PC-3 (cell line): ENCODE results near the gene ALOXE3. TPM values are rescaled to one million over a fixed set of nuclear protein-coding genes. Genes with fewer than 3 reads are reported as not detected.
A peak's percentile ranks its signal among the peaks of the same experiment; 100 is the strongest.

Experiments
- ATAC-seq: fragments of 200-7000 bp; cut with Tn5 transposase; 2 replicates; pipeline ENCODE4 v1.9.1; 2020; ENCODE audit warnings: mild to moderate bottlenecking, moderate library complexity
- Bru-seq: library from RNA; stranded (reverse); fragments of 400-500 nt; gene quantifications from one replicate; lab custom pipeline; 2021; lab: Mats Ljungman, UMichigan
- BruChase-seq, 2 experiments: library from RNA; stranded (reverse); fragments of 400-500 nt; gene quantifications; one replicate each; lab custom pipeline; 2021; lab: Mats Ljungman, UMichigan
- BruUV-seq: library from RNA; stranded (reverse); fragments of 400-500 nt; replicated peaks from 2 replicates; lab custom pipeline; 2021; lab: Mats Ljungman, UMichigan
- CTCF ChIA-PET: fragments of 300-600 bp; sonication (Branson Sonifier 250); formaldehyde crosslinking; loops from one replicate; lab custom pipeline; 2022; ENCODE audit warnings: antibody characterized with exemption; lab: Charles Lee
- POLR2A ChIA-PET: fragments of 300-600 bp; sonication (Branson Sonifier 250); formaldehyde crosslinking; loops from one replicate; lab custom pipeline; 2022; ENCODE audit warnings: antibody characterized with exemption; ENCODE audit not compliant: unreplicated experiment; lab: Charles Lee
- DNase-seq: peaks from one replicate; pipeline ENCODE4 v3.0.0-alpha.2; 2015
- H2AFZ ChIP-seq: fragments of 300-600 bp; sonication (generic); 2 replicates; pipeline ENCODE4 v1.6.0; 2016; ENCODE audit warnings: antibody characterized with exemption, low read length
- H3F3A ChIP-seq: fragments of 300-600 bp; sonication (generic); one replicate; pipeline ENCODE4 v1.6.0; 2017; ENCODE audit warnings: antibody characterized with exemption, low read length, control low read depth, mild to moderate bottlenecking; ENCODE audit not compliant: unreplicated experiment
- H3K27ac ChIP-seq: fragments of 300-600 bp; sonication (generic); 2 replicates; pipeline ENCODE4 v1.5.1; 2016; ENCODE audit warnings: mild to moderate bottlenecking, low read length
- H3K27me3 ChIP-seq: fragments of 300-600 bp; sonication (generic); 2 replicates; pipeline ENCODE4 v1.6.1; 2016; ENCODE audit warnings: low read length, mixed read lengths
- H3K36me3 ChIP-seq: fragments of 300-600 bp; sonication (generic); 2 replicates; pipeline ENCODE4 v1.6.1; 2016; ENCODE audit warnings: low read depth, mixed run types, low read length, mixed read lengths
- H3K4me1 ChIP-seq: fragments of 300-600 bp; sonication (generic); 2 replicates; pipeline ENCODE4 v1.5.1; 2016; ENCODE audit warnings: low read length; ENCODE audit not compliant: insufficient read depth
- H3K4me2 ChIP-seq: fragments of 300-600 bp; sonication (generic); 2 replicates; pipeline ENCODE4 v1.6.0; 2016; ENCODE audit warnings: low read length
- H3K4me3 ChIP-seq: fragments of 300-600 bp; sonication (generic); 2 replicates; pipeline ENCODE4 v1.5.1; 2016; ENCODE audit warnings: mild to moderate bottlenecking, low read length, mixed read lengths
- H3K79me2 ChIP-seq: fragments of 300-600 bp; sonication (generic); 2 replicates; pipeline ENCODE4 v1.6.1; 2017; ENCODE audit warnings: low read length, mixed read lengths
- H3K9ac ChIP-seq: fragments of 300-600 bp; sonication (generic); 2 replicates; pipeline ENCODE4 v1.6.0; 2016; ENCODE audit warnings: mild to moderate bottlenecking, low read length
- H3K9me2 ChIP-seq: fragments of 300-600 bp; sonication (generic); replicated peaks from 2 replicates; pipeline ENCODE4 v1.6.1; 2016; ENCODE audit warnings: mixed run types, low read length, mixed read lengths
- H3K9me3 ChIP-seq: fragments of 300-600 bp; sonication (generic); 2 replicates; pipeline ENCODE4 v1.6.1; 2016; ENCODE audit warnings: low read length, mixed read lengths
- H4K20me1 ChIP-seq: fragments of 300-600 bp; sonication (generic); 2 replicates; pipeline ENCODE4 v1.6.1; 2016; ENCODE audit warnings: low read length, mixed read lengths
- CTCF ChIP-seq: fragments of 300-600 bp; sonication (generic); conservative IDR thresholded peaks from 2 replicates; pipeline ENCODE4 v1.5.1; 2017; ENCODE audit warnings: antibody characterized with exemption, low read depth, mild to moderate bottlenecking, low read length
- EZH2 ChIP-seq: fragments of 300-600 bp; sonication (generic); IDR thresholded peaks from one replicate; pipeline ENCODE4 v1.6.1; 2017; ENCODE audit warnings: antibody characterized with exemption, mild to moderate bottlenecking, low read length; ENCODE audit not compliant: unreplicated experiment
- EZH2phosphoT487 ChIP-seq: fragments of 300-600 bp; sonication (generic); IDR thresholded peaks from 2 replicates; pipeline ENCODE4 v1.6.1; 2018; ENCODE audit warnings: mild to moderate bottlenecking, antibody characterized with exemption, low read length, borderline replicate concordance
- intact Hi-C: fragments of 100-400 bp; cut with micrococcal nuclease; formaldehyde crosslinking; loops from 2 replicates; pipeline ENCODE4 v1.9.0; 2023
- long read RNA-seq: library from polyadenylated mRNA; unstranded; transcript quantifications from one replicate; pipeline ENCODE4 v2.0.0, GENCODE V29; 2021; ENCODE audit not compliant: unreplicated experiment
- total RNA-seq: library from RNA; depleted of rRNA; stranded (reverse); fragments of >200 nt; gene quantifications from 2 replicates; pipeline ENCODE4 v1.2.3, GENCODE V29; 2014; rRNA removed

The ALOXE3 gene
- total RNA-seq = 1.4 and 3.6 TPM in 2 replicates
- Bru-seq, nascent RNA = percentile 34 among the genes with signal in this experiment
- percentile 35 among the genes with signal in this experiment for BruChase-seq, experiment 1, labeled RNA remaining after a 6-hour chase
- BruChase-seq, experiment 2, labeled RNA remaining after a 2-hour chase = percentile 24 among the genes with signal in this experiment
- long read RNA-seq, partial matches to known transcripts = 0 of 2 reads
- long read RNA-seq, other reads (novel, unspliced or antisense) = 2 of 2 reads

DNA sequence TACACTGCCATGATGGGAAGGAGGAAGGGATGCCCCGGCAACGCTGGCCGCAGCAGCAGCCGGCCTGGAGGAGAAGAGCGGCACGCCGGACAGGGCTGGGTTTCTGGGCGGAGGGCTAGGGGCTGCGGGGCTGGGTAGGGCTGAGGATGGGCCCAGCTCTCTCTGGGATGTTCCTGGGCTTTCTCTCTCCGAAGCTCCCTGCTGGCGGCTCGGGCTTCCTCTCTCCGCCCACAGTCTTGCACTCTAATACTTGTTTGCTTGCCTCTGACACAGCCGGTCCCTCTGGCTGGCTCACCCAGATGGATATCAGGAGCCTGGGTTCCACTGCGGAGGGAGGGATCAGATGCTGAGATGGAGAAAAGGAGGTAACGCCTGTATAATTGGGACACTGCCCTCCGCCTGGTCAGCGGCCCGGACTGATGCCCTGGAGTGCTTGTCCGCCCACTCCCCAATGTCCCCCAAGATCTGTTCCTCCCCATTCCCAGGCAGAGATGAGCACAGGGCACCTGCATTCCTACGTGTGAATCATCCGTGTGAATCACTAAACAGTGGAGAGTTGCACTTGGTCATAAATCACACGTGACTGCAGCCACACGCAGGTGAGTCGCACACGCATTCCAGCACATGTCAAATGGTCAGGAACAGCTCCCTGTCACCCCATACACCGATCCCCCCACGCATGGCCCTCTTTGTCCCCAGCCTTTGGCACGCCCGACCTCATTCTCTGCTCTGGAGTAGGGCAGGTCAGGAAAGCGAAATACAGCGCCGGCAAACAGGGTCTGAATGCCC, at the start of gene ALOXE3:
Gene ALOXE3, minus strand, starts transcription at position 535 of the 789 bp plus-strand sequence. Its CDS starts 524 bp downstream, at position 11.
- ChIA-PET POLR2A (interaction anchor here (1.7 kb wide), 1 partner anchor 55 kb away, joined by 6 read pairs; no protein-coding TSS in a partner anchor), CTCF (interaction anchor here (0.6 to 1.0 kb wide), 2 partner anchors 58 to 77 kb away, joined by 5 to 6 read pairs; no protein-coding TSS in a partner anchor)
- ATAC-seq (peak; percentile 42), DNase-seq (peak; percentile 90)
- TF ChIP-seq CTCF = no peak
- TF ChIP-seq EZH2 = no peak
- no peak for TF ChIP-seq EZH2phosphoT487
- no peaks in the 10 kb centered on the region for H3K9me2 ChIP-seq
- no peaks in the 10 kb centered on the region for H3K9me3 ChIP-seq
- H3K27me3 ChIP-seq = no peaks in the 10 kb centered on the region
- H3K79me2 ChIP-seq = no peaks in the 10 kb centered on the region
- peaks cover 12% of the 10 kb centered on the region; the same call in 1 of the 2 replicates for H3K4me1 ChIP-seq
- intact Hi-C loops = loop anchor here (1.0 to 2.0 kb wide), 2 partner anchors 58 to 231 kb away; no protein-coding TSS in a partner anchor
- peak within 1 kb of the TSS; percentile 82 for H3K9ac ChIP-seq
- H3K27ac ChIP-seq = peak within 1 kb of the TSS; percentile 94
- H3K4me2 ChIP-seq = peak within 1 kb of the TSS; percentile 92
- peak within 1 kb of the TSS; percentile 65 for H2AFZ ChIP-seq
- H3F3A ChIP-seq = peaks cover 3% of the 10 kb centered on the region
- H4K20me1 ChIP-seq = peaks cover 3% of the 10 kb centered on the region
- BruUV-seq = TSS peak; percentile 22
- H3K4me3 ChIP-seq = peak within 1 kb of the TSS; percentile 72
- no peaks in the 10 kb centered on the region for H3K36me3 ChIP-seq

DNA sequence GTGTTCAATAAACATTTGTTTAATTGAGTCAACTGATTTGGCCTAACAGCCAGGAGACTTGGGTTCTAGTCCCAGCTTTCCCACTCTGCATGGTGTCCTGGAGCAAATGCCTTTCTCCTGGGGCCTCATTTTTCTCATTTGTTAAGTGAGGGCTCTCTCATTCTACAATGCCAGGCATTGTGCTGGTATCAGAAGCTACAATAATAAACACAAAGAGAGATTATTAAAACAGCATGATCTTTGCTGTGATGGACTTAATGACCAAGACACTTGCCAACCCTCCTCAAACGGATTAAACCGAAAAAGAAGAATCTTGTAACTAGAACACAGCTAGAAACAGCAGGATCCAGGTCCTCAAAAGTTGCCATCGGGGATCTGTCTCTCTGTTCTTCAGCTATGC, 49.2 kb upstream of the ALOXE3 start:
- Histone ChIP-seq H2AFZ (no peak overlapping the region), H3K9me3 (no peaks in the 10 kb centered on the region), H3K27ac (no peak overlapping the region), H3K27me3 (no peaks in the 10 kb centered on the region), H3K36me3 (no peaks in the 10 kb centered on the region), H3F3A (peaks cover 4% of the 10 kb centered on the region), H3K9me2 (no peaks in the 10 kb centered on the region), H4K20me1 (no peaks in the 10 kb centered on the region), H3K4me2 (no peak overlapping the region), H3K79me2 (peaks cover 2% of the 10 kb centered on the region), H3K4me1 (peaks cover 14% of the 10 kb centered on the region), H3K9ac (no peak overlapping the region), H3K4me3 (no peak overlapping the region)
- ATAC-seq (no peak), DNase-seq (no peak)
- ChIA-PET POLR2A (no interaction called here), CTCF (no interaction called here)
- TF ChIP-seq EZH2 = no peak
- TF ChIP-seq CTCF = no peak
- no peak for TF ChIP-seq EZH2phosphoT487
- no TSS peak for BruUV-seq
- intact Hi-C loops = no loop called here
